Activated naive CD4-positive, alpha-beta T cell (primary cell): ENCODE results near the gene NDOR1.
A peak's percentile ranks its signal among the peaks of the same experiment; 100 is the strongest.

Experiments used
- DNase-seq, 4 experiments: peaks; one replicate each; lab custom pipeline; 2025; lab: John Stamatoyannopoulos, UW

NDOR1 gene

DNA sequence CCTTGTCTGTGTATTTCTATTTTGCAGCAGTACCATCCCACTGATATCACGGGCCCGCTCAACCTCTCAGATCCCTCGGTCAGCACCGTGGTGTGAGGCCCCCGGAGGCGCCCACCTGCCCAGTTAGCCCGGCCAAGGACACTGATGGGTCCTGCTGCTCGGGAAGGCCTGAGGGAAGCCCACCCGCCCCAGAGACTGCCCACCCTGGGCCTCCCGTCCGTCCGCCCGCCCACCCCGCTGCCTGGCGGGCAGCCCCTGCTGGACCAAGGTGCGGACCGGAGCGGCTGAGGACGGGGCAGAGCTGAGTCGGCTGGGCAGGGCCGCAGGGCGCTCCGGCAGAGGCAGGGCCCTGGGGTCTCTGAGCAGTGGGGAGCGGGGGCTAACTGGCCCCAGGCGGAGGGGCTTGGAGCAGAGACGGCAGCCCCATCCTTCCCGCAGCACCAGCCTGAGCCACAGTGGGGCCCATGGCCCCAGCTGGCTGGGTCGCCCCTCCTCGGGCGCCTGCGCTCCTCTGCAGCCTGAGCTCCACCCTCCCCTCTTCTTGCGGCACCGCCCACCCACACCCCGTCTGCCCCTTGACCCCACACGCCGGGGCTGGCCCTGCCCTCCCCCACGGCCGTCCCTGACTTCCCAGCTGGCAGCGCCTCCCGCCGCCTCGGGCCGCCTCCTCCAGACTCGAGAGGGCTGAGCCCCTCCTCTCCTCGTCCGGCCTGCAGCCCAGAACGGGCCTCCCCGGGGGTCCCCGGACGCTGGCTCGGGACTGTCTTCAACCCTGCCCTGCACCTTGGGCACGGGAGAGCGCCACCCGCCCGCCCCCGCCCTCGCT is 37.5 kb upstream of the NDOR1 start:
- DNase-seq: no peak

DNA sequence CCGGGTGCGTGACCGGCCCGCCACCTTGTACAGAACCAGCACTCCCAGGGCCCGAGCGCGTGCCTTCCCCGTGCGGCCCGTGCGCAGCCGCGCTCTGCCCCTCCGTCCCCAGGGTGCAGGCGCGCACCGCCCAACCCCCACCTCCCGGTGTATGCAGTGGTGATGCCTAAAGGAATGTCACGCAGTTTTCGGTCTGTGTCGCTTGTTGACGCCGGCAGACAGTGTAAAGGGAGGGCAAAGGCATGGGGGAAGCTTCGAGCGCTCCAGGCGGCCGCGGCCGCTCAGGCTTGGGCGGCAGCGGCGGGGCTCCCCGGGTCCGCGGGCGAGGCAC is 37.0 kb upstream of the NDOR1 start:
- no peak for DNase-seq

DNA sequence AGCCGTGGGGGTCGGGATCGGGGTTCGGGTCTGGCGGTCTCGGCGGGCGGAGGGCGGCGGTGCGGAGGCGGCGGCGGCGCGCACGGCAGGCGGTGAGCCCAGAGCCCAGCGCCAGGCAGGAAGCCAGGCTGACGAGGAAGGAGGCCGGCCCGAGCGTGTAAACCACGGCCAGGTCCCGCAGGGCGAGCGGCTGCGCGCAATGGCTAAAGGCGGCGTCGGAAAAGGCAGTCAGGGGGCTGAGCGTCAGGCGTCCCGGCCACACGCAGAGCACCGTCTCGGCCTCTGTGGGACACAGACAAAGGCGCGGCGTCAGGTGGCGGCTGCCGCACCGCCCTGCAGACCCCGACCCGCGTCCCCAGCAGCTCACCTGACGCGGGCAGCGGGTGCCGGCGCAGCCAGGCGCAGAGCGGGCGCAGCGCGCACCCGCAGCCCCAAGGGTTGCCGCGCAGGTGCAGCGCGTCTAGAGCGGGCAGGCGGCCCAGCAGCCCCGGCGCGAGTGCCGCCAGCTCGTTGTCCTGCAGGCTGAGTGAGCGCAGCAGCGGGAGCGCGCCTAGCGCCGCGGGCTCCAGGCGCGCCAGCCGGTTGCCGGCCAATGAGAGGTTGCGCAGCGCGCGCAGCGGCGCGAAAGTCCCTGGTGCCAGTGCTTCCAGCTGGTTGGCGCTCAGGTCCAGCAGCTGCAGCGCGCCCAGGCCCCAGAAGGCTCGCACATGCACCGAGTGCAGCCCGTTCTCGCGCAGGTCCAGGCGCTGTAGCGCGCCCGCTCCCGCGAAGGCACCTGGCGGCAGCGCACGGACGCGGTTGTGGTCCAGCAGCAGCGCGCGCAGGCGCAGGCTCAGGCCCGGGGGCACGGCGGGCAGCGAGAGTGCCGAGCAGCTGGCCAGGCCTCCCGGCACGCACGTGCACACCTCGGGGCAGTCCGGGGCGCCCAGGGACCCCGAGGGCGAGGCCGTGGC is 36.3 kb upstream of the NDOR1 start:
- DNase-seq: no peak

DNA sequence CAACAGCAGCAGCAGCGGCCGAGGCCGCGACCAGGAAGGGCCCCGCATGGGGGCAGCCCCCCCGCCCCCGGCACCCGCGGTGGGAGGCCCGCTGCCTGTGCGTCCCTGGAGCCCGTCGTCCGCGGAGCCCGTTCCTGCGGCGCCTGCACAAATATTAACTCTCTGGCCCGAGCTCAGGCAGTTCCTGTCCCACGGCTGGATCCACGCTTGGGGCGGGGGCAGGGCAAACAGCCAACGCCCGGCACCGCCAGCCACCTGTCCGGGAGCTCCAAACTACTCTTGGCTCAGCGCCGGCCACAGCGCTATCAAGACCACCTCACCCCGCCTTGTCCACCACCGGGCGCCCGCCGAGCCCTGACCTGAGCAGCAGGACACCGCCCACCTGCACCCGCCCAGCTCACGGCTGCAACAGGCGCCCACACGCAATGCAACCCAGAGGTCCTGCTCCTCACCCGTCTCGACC is 35.6 kb upstream of the NDOR1 start, which contains the start of gene LRRC26:
TSS of gene LRRC26 (minus strand) at position 156 of the 463 bp plus-strand sequence. CDS start at position 48, 108 bp downstream.
- no peak for DNase-seq

DNA sequence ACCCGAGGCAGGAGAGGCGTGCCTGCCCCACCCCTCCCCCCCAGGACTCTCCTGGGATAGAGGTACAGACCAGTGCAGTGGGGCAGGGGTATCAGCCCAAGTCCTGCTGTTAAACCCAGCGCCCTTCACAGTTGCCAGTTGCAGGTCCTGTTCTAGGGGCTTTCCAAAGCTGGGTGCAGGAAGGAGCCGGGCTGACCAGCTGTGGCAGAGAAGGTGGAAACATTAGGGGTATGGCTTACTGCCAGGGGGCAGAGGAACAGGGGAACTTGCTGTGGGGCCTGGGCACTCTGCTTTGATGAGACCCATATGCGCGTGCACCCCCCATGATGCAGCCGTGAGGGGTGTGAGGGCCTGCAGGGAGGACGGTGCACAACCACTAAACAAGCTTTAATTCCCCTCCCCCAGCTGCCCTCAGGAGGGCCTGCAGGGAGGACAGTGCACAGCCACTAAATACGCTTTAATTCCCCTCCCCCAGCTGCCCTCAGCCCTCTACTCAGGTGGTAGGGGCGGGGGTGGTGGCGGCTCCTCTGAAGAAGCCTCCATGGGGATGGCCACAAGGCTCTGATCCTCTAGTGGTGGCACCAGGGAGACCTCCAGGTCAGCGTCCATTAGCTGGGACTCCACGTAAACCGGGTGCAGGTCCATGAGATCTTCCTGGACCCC is 34.9 kb upstream of the NDOR1 start:
- no peak for DNase-seq

DNA sequence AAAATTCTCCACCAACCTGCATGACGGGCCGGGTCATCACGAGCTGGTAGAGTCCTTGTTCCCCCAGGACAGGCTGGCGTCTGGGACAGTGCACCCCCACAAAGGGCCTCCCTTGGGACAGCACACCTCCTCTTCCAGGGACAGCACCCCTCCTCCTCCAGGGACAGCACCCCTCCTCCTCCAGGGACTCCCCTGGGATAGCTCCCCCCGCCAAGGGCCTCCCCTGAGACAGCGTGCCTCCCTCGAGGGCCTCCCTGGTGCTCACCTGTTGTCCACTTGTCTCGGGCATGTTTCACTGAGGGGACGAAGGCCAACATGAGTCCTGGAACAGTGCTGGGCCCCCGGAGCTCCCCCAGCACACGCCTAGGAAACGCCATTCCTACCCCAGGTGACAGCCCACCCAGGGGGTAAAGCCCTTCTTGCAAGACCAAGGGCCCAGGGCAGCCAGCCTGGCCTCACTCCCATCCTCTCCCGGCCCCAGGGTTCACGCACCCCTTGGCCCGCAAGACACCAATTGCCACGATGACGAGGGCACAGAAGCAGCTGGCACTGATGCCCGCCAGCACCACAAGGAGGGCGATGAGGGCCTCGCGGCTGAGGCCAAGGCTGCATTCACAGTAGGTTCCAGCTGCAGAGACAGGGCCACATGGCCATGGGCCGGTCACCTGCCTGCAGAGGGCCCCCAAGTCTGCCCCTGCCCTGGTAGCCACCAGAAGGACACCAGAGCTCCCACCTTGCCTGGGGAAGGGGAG is 34.2 kb upstream of the NDOR1 start:
- DNase-seq: no peak

DNA sequence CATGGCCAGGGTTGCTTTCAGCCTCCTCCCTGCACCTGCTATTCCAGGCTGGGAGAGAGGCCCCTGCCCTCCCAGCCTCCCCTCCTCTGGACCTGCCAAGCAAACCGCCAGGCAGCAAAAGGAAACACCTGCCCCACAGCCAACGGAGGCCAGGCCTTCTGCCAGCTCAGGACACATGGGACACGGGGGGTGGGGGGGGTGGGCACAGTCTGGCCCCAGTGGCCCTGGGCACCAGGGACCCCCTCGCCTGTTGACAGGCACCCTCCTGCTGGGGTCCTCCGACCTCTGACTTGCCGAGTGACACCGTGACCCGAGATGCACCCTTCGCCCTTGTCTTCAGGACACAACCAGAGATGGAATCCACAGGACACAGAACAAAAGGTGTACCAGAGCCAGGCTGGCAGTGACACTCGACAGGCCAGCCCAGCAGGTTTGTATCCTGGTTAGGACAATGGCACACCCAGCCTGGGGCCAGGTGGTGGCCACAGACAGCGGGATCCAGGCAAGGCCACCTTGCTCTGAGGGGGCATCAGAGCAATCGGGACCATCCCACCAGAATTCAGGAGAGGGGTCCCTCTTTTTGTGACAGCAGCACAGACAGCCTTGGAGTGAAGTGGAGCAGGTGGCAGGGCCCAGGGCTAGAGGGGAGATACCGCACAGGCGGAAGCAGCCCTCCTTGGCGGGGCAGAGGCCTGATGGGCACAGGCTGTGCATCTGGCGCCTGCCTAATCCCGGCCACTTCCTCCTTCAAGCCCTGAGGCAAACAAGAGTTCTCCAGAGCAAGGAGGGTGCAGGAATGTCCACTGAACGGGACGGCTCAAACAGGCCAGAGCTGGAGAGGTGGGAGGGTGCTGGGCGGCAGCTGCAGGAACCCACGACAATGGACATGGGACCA is 32.4 kb upstream of the NDOR1 start:
- DNase-seq: no peak

DNA sequence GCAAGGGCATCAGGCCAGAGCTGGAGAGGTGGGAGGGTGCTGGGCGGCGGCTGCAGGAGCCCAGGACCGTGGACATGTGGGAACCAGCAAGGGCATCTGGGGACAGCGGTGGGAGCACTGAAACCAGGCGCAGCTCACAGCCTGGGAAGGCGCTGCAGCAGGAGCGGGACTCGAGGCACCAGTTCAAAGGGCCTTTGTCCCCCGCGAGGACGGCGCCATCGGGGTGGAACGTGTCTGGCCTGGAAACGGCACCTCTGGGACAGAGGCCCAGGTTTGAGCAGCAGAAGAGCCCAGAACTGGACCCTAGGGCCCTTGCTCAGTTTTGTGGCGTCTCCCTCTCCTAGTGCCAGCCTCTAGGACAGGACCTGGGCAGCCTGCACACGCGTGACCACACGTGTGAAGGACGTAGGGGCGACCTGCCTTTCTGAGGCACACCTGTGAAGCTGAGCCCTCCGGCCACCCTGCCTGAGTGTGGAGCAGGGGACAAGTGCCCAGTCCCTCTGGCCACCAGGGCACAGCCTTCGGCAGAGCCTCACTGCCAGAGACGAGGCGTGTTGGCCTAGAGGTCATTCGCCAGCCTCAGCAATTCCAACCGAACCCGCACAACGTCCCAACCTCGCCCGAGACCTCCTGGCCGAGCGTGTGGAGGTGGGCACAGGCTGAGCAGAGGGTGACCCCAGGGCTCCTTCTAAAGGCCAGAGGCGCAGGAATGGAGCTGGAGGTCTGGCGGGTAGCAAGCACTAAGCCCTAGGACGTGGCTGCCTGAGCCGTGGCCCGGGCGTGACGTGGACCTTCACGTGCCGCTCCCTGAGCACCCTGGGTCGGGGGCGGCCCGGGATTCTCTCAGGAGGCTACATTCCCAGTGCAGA is 31.5 kb upstream of the NDOR1 start:
- DNase-seq: no peak

DNA sequence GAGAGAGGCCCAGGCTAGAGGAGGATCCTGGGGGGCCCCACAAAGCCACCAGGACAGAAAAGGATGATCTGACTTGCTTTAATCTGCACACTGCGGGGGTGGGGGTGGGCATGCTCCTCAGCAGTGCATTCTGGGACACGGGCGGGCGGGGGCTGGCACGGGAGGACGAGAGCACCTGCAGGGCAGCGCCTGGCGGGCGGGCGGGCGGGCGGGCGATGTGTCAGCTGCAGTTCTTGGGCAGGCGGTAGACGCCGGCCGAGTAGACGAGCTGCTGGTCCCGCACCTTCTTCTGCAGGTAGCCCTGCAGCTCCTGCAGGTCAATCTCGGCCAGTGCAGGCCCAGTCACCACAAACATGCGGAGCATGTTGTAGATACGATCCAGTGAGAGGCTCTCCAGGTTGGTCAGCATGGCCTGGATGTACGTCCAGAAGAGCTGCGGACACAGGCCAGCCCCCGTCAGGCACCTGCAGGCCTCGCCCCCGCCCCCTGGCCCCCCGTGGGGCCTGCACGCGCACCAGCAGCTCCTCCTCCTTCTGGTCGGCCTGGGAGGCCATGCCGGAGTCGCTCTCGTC is 30.7 kb upstream of the NDOR1 start:
- DNase-seq: peak in 1 of 4 experiments; percentile 8

DNA sequence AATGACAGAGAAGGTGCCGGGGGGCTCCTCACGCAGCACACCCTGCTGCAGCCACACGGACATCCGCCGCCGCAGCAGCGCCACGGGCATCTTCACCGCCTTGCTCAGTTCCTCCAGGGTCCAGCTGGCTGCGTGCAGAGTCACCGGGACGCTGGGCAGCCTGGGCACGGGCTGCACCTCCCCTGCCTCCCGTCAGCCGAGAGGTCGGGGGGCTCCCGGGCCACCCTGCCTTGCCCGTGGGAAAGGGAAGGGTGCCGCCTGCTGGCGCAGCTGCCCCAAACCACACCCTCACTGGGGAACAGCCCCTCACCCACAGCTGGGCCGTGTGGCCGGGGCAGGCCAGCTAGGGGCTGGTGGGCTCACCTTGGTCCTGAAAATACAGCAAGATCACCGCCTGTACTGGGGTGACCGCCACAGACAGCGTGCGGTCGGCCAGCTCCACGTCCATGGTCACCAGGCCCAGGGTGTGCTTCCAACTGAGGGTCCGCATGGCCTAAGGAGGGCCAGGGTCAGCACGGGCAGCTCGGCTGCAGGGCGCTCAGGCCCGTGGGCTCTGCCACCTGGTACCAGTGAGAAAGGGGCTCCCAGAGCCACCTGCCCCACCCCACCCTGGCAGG is 30.0 kb upstream of the NDOR1 start:
- DNase-seq: peak in 1 of 4 experiments; percentile 10

DNA sequence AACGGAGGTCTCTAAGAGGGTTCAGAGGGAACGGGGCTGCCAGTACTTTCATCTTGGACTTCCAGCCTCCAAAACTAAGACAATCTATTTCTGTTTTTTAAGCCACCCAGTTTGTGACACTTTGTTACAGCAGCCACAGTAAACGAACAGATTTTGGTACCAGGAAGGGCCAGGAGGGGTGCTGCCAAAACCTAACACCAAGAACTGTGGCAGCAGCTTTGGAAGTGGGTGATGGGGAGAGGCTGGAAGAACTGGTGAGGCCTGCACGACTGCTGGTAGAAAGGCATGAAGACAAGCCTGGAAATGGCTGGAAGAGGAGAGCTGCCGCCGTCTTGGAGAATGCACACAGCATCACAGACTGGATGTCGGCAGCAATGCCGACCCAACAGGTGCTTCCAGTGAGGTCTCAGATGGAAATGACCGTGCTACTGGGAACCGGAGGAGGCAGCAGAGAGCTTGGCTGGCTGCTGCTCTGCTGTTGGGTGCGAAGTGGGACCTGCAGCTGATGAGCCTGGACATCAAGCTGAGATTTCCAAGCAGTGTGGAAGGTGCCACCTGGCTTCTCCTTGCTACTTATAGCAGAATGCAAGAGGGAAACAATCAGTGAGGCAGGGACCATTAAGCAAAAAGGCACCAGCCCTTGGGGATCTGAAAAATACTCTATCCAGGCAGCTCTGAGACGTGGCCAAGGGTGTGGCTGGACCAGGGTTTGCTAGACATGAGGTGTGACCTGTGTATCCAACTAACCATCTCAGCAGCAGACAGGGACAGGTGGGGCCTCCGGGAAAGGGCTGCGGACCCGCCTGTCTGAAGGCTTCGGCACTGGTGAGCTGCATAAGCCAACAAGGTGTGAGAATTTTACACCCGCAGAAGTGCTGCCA is 29.0 kb upstream of the NDOR1 start:
- DNase-seq: no peak

DNA sequence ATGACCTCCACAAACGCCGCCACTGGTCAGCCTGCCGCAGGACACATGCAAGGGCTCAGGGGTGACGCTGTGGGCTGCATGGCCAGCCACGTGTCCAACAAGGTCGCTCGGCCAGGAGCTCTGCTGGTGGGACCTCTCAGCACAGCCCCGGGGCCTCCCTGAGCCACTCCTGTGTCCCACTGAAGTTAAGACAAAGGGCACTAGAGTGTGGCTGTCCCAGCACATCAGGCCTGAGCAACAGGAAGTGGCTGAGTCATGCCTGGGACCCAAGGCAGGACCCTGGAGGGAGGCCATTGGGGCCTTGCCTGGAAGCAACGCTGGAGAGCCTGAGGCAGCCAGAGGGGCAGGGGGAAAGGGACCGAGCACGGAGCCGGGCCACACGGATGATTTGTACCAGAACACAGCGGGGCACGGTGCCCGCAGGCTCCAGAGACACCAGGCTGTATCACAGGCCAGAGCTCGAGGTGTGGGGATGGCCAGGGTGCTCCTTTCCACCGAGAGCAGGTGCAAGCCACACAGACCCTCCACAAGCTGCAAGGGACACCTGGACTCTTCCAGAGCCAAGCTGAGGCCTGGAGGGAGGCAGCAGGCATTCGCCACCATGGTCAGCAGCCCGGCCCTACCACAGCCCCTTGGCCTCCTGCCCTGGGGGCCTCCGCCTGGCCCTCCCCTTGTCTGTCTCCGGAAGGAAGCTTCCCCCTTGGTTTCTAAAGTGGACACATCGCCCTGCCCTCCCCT is 27.1 kb upstream of the NDOR1 start:
- no peak for DNase-seq

DNA sequence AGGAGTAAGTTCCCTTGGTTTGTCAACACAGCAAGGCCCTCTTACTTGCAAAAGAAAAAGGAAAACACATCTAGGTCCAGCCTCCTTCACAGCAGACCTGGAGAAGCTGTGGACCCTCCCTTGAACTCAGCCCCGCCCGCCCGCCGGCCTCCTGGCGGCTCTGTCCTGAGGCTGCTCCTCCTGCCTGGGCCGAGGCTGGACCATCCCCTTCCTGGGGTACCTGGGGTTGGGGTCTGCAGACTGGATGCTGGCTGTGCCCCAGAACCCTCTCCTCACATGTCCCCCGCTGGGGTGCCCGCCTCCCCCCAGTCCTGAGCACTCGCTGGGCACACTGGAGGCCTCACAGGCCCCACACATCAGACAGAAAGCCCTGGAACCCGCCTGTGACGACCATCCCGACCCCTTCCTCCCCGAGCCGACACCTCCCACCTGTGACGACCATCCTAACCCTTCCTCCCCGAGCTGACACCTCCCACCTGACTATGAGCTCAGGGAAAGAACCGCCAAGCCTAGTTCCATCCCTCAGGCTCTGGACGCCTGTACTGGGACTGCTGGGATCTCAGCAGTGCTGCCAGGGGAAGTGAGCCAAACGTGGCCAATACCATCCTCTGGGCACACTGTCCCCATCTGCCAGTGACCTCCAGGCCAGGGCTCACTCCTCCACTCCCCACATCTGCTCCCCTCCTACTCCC is 26.4 kb upstream of the NDOR1 start:
- no peak for DNase-seq

DNA sequence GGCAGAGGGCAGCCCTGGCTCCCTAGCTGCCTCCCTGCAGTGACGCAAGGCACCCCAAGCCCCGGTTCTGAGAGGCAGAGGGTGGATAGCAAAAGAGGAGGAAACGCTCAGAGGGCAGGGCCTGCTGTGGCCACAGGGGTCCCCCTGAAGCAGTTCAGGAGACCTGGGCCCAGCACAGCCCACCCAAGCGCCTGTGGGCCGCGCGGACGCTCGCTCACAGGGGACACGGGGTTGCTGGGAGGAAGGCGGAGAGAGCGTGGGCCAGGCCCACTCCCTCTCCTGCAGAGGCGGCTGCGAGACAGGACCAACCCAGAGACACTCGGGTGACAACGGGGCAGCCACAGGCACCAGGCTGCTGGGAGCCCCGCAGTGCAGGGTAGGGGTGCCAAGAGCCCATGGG is 25.7 kb upstream of the NDOR1 start:
- DNase-seq: no peak

DNA sequence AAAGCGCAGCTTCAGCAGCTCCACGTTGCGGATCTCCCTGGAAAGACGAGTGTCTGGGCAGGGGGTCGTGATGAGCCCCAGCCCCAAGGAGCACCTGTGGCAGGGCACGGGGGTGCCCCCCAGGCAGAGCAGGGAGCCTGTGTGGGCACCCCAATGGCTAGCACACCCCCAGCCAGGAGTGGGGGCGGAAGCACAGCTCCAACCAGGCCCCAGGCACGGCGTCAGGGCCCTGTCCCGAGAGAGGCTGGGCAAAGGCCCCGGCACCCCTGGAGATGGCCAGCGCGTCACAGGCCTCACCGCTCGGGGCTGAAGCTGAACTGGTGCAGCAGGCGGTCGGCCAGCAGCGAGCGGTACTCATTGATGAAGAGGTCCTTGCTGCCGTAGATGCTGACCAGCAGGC is 25.0 kb upstream of the NDOR1 start:
- no peak for DNase-seq

DNA sequence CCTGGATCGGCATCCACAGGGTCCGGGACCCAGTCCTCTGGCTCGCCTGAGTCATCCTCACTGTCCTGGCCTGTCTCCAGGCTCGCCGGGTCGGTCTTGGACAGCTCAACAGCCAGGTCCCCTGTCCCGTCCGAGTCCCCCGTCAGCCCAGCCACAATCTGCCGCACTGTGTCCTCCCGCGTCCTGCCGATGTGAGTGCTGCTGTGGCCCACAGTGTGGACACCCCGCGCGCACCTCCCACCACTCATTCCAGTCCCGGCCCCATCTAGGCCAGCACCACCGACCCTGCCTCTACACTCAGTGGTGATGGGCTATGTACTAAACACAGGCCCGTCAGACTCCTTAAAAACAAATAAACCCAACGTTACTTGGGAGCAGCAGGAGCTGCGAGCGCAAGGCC is 23.8 kb upstream of the NDOR1 start:
- no peak for DNase-seq
